B cell (primary cell): ENCODE measurements around the gene SAFB.

Experiments
- CTCF ChIP-seq: fragments of 200-600 bp; IDR thresholded peaks from one replicate; pipeline ENCODE4 v1.8.0; 2022; ENCODE audit warnings: antibody characterized with exemption, mild to moderate bottlenecking
- EZH2 ChIP-seq: IDR thresholded peaks from 2 replicates; pipeline ENCODE4 v1.6.1; 2012; ENCODE audit warnings: borderline replicate concordance, low read depth, mild to moderate bottlenecking, moderate library complexity, low read length; ENCODE audit not compliant: insufficient read depth, poor library complexity, severe bottlenecking

GRCh38 chr19:5707576-5708575, 85.0 kb downstream of the SAFB start:
- TF ChIP-seq CTCF, result no peak
- no peak for TF ChIP-seq EZH2
